Psoas muscle (tissue), 8 donors: ENCODE measurements around the gene KCNK2. TPM values are rescaled to one million over a fixed set of nuclear protein-coding genes. Genes with fewer than 3 reads are reported as not detected.

ENCODE experiments used
- ATAC-seq, 4 donors: fragments of 200-7000 bp; cut with Tn5 transposase; one replicate each; pipeline ENCODE4 v1.9.1; 2020; ENCODE audit warnings: moderate library complexity in 3 of 4, mild to moderate bottlenecking in 2 of 4
- DNase-seq, 2 donors: peaks; one replicate each; pipeline ENCODE4 v3.0.0-alpha.2; 2020
- H3K27ac ChIP-seq: fragments of 200-600 bp; one replicate; pipeline ENCODE4 v1.8.0; 2022
- H3K27me3 ChIP-seq, 3 donors: fragments of 200-600 bp in 1 of 3; one replicate each; pipeline versions ENCODE4 v1.6.1 to v1.8.0; 2013 to 2022; ENCODE audit warnings: low read length in 2 of 3, mild to moderate bottlenecking in 2 of 3, moderate library complexity in 1 of 3; ENCODE audit not compliant: insufficient read depth in 3 of 3
- H3K36me3 ChIP-seq, 2 donors: fragments of 200-600 bp in 1 of 2; one replicate each; pipeline versions ENCODE4 v1.6.1 to v1.8.0; 2013 to 2022; ENCODE audit warnings: low read depth in 1 of 2, mild to moderate bottlenecking in 1 of 2, moderate library complexity in 1 of 2; ENCODE audit not compliant: insufficient read depth in 1 of 2
- H3K4me1 ChIP-seq: fragments of 200-600 bp; one replicate; pipeline ENCODE4 v1.8.0; 2022
- H3K4me3 ChIP-seq: fragments of 200-600 bp; one replicate; pipeline ENCODE4 v1.8.0; 2022; ENCODE audit warnings: mild to moderate bottlenecking
- H3K9me3 ChIP-seq: fragments of 200-600 bp; one replicate; pipeline ENCODE4 v1.8.0; 2022
- WGBS, 3 donors: extraction: QIAGEN DNeasy Blood & Tissue Kit; methylation state at CpG; one replicate each; pipeline versions ENCODE4 v1.1.6 to v1.1.7; 2013; 5-methylcytosine and 5-hydroxymethylcytosine counted together
- intact Hi-C, 2 donors: fragments of 100-400 bp; cut with DNase I; formaldehyde crosslinking; loops; one replicate each; pipeline versions ENCODE4 v1.11.0 to v1.14.2; 2022
- polyA plus RNA-seq, 3 donors: library from polyadenylated mRNA; stranded (reverse); fragments of 200-250 nt; gene quantifications; one replicate each; pipeline ENCODE4 v1.2.3, GENCODE V29; 2013
- total RNA-seq, 4 donors: library from RNA; stranded (reverse); fragmentation: NEBNext Ultra II Directional in 2 of 4; extraction: Animal tissue kit (Norgen Biotek cat#: 25700) in 2 of 4; gene quantifications; one replicate each; pipeline versions ENCODE4 v1.2.1 to v1.2.4, GENCODE V29; 2021 to 2023
- TF ChIP-seq, protein P1 (sequence below): fragments of 200-600 bp; IDR thresholded peaks from one replicate; pipeline ENCODE4 v1.8.0; 2022; ENCODE audit warnings: antibody characterized with exemption
- donor health status: healthy with polysubstance abuse.
- donor health status: DM: no; HTN: no; CAD: no; lungs with moderate emphysema.
- donor health status: Bipolar disorder and iron deficiency.
- donor health status: healthy.
- donor health status: DM: yes; HTN: yes; CAD: no.
- donor health status: DM: no; HTN: no; CAD: no.
- donor health status: DM: no; HTN: no; CAD: no.
- donor health status: DM: yes; HTN: yes; CAD: no.

The KCNK2 gene
- total and polyA plus RNA-seq, 7 donors, result 0.03 to 2.1 (median 0.91) TPM

DNA sequence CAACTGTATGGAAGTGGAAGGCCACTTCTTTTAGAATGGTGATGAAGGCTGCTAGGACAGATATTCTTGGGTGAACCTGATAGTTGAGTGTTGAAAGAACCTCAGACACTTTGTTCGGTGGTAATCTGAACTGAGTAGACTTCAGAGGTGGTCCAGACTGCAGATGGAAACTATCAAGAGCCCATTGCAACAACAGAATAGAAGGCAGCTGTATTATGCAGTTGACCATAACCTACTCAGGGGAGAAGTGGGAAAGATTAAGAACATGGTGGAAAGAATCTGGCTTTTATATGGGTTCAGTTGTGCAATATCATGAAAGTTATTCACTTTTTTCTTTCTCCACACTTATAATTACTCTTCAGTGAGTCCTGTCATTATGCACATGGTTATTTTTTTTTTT, 194.0 kb downstream of the KCNK2 start:
- no peaks in the 10 kb centered on the region for H3K36me3 ChIP-seq
- H3K27ac ChIP-seq, result no peak overlapping the region
- intact Hi-C loops, result no loop called here
- 53 to 77% (median 76%) methylated on average over 1 of the region's 1 CpG for WGBS, 3 donors
- peaks cover 0 to 2% (median 0%) of the 10 kb centered on the region in 3 donors for H3K27me3 ChIP-seq
- TF ChIP-seq, protein P1, sequence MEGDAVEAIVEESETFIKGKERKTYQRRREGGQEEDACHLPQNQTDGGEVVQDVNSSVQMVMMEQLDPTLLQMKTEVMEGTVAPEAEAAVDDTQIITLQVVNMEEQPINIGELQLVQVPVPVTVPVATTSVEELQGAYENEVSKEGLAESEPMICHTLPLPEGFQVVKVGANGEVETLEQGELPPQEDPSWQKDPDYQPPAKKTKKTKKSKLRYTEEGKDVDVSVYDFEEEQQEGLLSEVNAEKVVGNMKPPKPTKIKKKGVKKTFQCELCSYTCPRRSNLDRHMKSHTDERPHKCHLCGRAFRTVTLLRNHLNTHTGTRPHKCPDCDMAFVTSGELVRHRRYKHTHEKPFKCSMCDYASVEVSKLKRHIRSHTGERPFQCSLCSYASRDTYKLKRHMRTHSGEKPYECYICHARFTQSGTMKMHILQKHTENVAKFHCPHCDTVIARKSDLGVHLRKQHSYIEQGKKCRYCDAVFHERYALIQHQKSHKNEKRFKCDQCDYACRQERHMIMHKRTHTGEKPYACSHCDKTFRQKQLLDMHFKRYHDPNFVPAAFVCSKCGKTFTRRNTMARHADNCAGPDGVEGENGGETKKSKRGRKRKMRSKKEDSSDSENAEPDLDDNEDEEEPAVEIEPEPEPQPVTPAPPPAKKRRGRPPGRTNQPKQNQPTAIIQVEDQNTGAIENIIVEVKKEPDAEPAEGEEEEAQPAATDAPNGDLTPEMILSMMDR, result no peak
- no peaks in the 10 kb centered on the region for H3K4me1 ChIP-seq
- DNase-seq (no peak), ATAC-seq (no peak)
- H3K4me3 ChIP-seq, result no peak overlapping the region
- no peaks in the 10 kb centered on the region for H3K9me3 ChIP-seq

DNA sequence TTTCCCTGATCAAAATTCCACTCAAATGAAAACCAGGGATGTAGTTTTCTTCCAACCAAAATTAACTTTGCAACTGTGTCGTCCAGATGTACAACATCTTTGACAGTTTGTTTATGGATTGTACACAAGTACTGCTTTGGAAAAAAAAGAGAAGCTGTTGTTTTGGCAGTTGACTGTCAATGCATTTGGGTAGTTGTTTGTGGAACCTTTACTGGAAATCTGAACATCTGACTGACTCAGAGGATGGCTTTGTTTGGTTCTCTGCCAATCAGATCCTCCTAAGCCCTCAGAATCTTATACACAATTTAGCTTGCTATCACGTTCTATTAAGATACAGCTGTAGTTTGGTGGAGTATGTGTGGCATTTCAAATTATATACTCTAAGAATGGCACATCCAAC, 195.0 kb downstream of the KCNK2 start:
- Histone ChIP-seq H3K36me3 (no peaks in the 10 kb centered on the region), H3K9me3 (no peaks in the 10 kb centered on the region), H3K27me3 (peaks cover 0 to 2% (median 0%) of the 10 kb centered on the region in 3 donors), H3K4me3 (no peak overlapping the region), H3K4me1 (no peaks in the 10 kb centered on the region), H3K27ac (no peak overlapping the region)
- intact Hi-C loops, result no loop called here
- 18 to 24% (median 19%) methylated on average over 2 of the region's 2 CpGs for WGBS, 3 donors
- DNase-seq (no peak), ATAC-seq (no peak)
- TF ChIP-seq, protein P1, result no peak

DNA sequence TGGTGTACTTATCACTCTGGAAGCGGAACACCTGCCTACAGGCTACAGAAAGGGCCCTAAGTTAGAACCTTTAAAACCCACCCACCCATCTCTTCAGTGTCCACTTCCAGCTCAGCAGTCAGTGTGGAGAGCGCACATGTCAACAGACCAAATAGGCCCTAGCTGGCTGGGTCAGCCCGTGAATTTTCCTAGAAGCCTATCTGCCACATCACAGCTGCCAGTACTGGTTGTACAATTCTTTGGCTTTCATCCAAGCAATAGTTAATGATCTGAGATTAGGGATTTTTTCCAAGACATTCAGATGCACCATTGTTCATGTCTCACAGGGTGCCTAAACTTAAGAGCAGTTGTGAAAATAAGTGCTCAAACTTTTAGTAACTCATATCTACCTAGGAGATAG, 197.1 kb downstream of the KCNK2 start:
- intact Hi-C loops, result no loop called here
- ATAC-seq (no peak), DNase-seq (no peak)
- H3K27me3 ChIP-seq, result peaks cover 0 to 2% (median 0%) of the 10 kb centered on the region in 3 donors
- no peak overlapping the region for H3K27ac ChIP-seq
- WGBS, 3 donors, result 55 to 75% (median 63%) methylated on average over 3 of the region's 3 CpGs
- no peaks in the 10 kb centered on the region for H3K9me3 ChIP-seq
- TF ChIP-seq, protein P1, result no peak
- H3K36me3 ChIP-seq, result no peaks in the 10 kb centered on the region
- no peak overlapping the region for H3K4me3 ChIP-seq
- H3K4me1 ChIP-seq, result no peaks in the 10 kb centered on the region

DNA sequence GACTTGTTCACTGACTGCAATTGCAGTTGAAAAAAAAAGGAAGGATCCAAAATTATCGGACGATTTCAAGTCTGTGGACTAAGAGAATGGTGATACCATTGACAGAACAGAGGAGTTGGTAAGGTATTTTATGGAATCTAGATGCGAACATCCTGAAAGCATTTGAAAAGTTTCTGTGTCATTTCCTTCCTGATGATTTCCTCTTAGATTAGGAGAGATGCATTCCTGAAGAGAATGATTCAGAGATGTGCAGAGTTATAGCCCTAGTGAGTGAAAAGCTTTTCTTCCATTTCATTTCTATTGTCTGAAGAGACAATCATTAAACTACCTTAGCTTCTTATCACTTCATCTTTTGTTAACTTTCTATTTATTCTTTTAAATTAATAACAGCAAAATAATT, 200.0 kb downstream of the KCNK2 start:
- ATAC-seq, result no peak
- H3K4me1 ChIP-seq, result no peaks in the 10 kb centered on the region
- no peak overlapping the region for H3K27ac ChIP-seq
- WGBS, 3 donors, result 69 to 89% (median 80%) methylated on average over 3 of the region's 3 CpGs
- peaks cover 0 to 2% (median 0%) of the 10 kb centered on the region in 3 donors for H3K27me3 ChIP-seq
- intact Hi-C loops, result no loop called here
- TF ChIP-seq, protein P1, result no peak
- no peak overlapping the region for H3K4me3 ChIP-seq
- DNase-seq, result no peak
- H3K9me3 ChIP-seq, result no peaks in the 10 kb centered on the region
- H3K36me3 ChIP-seq, result no peaks in the 10 kb centered on the region
